Measurements from ENCODE around the gene GSG1L. TPM values are rescaled to one million over a fixed set of nuclear protein-coding genes. Genes with fewer than 3 reads are reported as not detected.

Gene GSG1L
- total RNA-seq, 1 donor from 2014 or later = 1.4 TPM

- H3K36me3 Mint-ChIP-seq = no peaks in the 10 kb centered on the region
- no peak for DNase-seq (ENCODE audit: extremely low spot score, unreplicated experiment)
- H3K27ac Mint-ChIP-seq = no peak overlapping the region
- peaks cover 15% of the 10 kb centered on the region for H3K27me3 Mint-ChIP-seq
- TF ChIP-seq CTCF (conservative IDR thresholded peaks at IDR 0.05) = no peak
- no peaks in the 10 kb centered on the region for H3K9me3 Mint-ChIP-seq
- H3K4me1 Mint-ChIP-seq (ENCODE audit: unreplicated experiment) = peaks cover 6% of the 10 kb centered on the region
- H3K4me3 Mint-ChIP-seq = no peak overlapping the region
These were observed 240.1 kb downstream of the GSG1L start for GRCh38 chr16:27823421-27823820.

DNA sequence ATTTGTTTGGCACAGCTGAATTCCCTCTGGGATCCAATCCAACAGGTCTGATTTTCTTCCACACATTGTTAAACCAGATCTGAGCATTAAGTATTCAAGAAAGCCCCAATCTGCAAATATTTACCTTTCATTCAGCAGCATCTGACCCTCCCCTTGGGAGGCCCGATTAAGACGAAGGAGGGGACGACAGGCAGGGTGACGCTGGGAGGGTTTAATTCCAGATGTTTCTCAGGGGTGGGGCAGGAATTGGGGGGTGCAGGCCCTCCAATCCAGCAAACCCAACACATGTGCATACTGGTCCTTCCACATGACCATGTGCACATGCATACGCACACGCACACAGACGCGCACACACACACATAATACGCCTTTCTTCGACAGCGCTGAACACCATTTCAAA lies 240.5 kb downstream of the GSG1L start:
- Mint-ChIP-seq H3K4me3 (no peak overlapping the region), H3K27ac (no peak overlapping the region), H3K4me1 (ENCODE audit: unreplicated experiment) (peaks cover 11% of the 10 kb centered on the region), H3K9me3 (no peaks in the 10 kb centered on the region), H3K36me3 (no peaks in the 10 kb centered on the region), H3K27me3 (peaks cover 18% of the 10 kb centered on the region)
- no peak for DNase-seq (ENCODE audit: extremely low spot score, unreplicated experiment)
- no peak for TF ChIP-seq CTCF (conservative IDR thresholded peaks at IDR 0.05)

DNA sequence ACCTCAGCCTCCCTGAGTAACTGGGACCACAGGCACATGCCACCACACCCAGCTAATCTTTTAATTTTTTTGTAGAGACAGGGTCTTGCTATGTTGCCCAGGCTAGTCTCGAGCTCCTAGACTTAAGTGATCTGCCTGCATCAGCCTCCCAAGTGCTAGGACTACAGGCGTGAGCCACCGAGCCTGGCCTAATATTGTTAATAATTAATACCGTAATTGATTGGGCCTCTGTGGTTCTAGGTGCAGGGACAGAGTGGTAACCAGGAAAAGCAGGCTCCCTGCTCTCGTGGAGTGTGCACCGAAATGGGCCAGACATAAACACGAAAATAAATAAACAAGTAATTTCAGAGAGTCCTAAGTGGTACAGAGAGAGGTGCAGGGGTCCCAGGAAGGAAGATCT lies 241.0 kb downstream of the GSG1L start:
- H3K36me3 Mint-ChIP-seq = no peaks in the 10 kb centered on the region
- H3K9me3 Mint-ChIP-seq = no peaks in the 10 kb centered on the region

GRCh38 chr16:27820646-27821345 lies 242.7 kb downstream of the GSG1L start:
- Mint-ChIP-seq H3K27ac (no peak overlapping the region), H3K4me1 (ENCODE audit: unreplicated experiment) (peaks cover 13% of the 10 kb centered on the region), H3K36me3 (no peaks in the 10 kb centered on the region), H3K4me3 (no peak overlapping the region), H3K27me3 (peaks cover 16% of the 10 kb centered on the region), H3K9me3 (no peaks in the 10 kb centered on the region)
- no peak for DNase-seq (ENCODE audit: extremely low spot score, unreplicated experiment)
- no peak for TF ChIP-seq CTCF (conservative IDR thresholded peaks at IDR 0.05)

More for the DNA sequence above, 241.0 kb downstream of the GSG1L start:
- H3K27ac Mint-ChIP-seq = no peak overlapping the region
- H3K27me3 Mint-ChIP-seq = peaks cover 18% of the 10 kb centered on the region
- TF ChIP-seq CTCF (conservative IDR thresholded peaks at IDR 0.05) = no peak
- H3K4me3 Mint-ChIP-seq = no peak overlapping the region
- no peak for DNase-seq (ENCODE audit: extremely low spot score, unreplicated experiment)
- H3K4me1 Mint-ChIP-seq (ENCODE audit: unreplicated experiment) = peaks cover 13% of the 10 kb centered on the region

GRCh38 chr16:27819881-27820610 lies 243.5 kb downstream of the GSG1L start:
- Mint-ChIP-seq H3K9me3 (no peaks in the 10 kb centered on the region), H3K36me3 (no peaks in the 10 kb centered on the region), H3K27me3 (peaks cover 16% of the 10 kb centered on the region), H3K4me1 (ENCODE audit: unreplicated experiment) (peaks cover 13% of the 10 kb centered on the region), H3K27ac (no peak overlapping the region), H3K4me3 (no peak overlapping the region)
- TF ChIP-seq CTCF (conservative IDR thresholded peaks at IDR 0.05) = no peak
- DNase-seq (ENCODE audit: extremely low spot score, unreplicated experiment) = no peak
